ENCODE data around the gene EQTN. TPM values are rescaled to one million over a fixed set of nuclear protein-coding genes. Genes with fewer than 3 reads are reported as not detected.

The EQTN gene
- total and polyA plus RNA-seq, 2 donors (not counting 1 experiment from before 2014, with no cell fraction given) = 0.58 TPM; not detected in 1

DNA sequence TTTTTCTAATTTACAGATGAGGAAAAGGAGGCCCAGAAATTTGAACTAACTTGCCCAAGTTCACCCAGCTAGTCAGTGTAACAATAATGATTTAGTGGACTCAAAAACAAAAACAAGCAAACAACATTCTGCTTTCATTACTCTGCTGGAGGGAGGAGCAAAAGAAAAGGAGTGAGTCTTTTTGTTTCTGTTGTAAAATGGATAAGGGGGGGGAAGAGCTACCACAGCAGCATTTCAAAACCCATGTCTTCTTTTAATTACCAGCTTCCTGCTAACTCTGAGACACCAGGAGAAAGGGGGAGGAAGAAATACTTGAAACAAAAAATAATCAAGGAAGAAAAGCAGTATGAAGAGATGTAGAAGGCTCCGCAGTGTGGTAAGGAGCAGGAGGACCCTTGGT is 39.2 kb upstream of the EQTN start:
- Histone ChIP-seq H3K36me3 (replicated peaks in 1 of 2; ENCODE audit: control extremely low read depth in 1 of 2, control insufficient read depth in 1 of 2, extremely low read depth in 1 of 2, insufficient read depth in 2 of 2, low read length in 1 of 2) (peaks cover 0 to 9% of the 10 kb centered on the region in 2 experiments), H3K9ac (ENCODE audit: low read length) (no peak overlapping the region), H2AFZ (ENCODE audit: insufficient read depth, low read depth, low read length, poor library complexity, severe bottlenecking) (no peak overlapping the region), H3K4me1 (ENCODE audit: control insufficient read depth in 2 of 2, insufficient read depth in 2 of 2, low read length in 2 of 2) (peaks cover 6 to 12% of the 10 kb centered on the region in 2 donors), H3K9me3 (ENCODE audit: control extremely low read depth in 1 of 3, control insufficient read depth in 2 of 3, insufficient read depth in 1 of 3, low read length in 2 of 3) (no peaks in the 10 kb centered on the region), H3K79me2 (ENCODE audit: control insufficient read depth, insufficient read depth, low read length) (peaks cover 11% of the 10 kb centered on the region), H3K27me3 (replicated peaks in 1 of 4; ENCODE audit: control extremely low read depth in 1 of 4, control insufficient read depth in 3 of 4, insufficient read depth in 4 of 4, low read length in 3 of 4) (no peaks in the 10 kb centered on the region), H3K27ac (ENCODE audit: low read length in 2 of 2) (no peak overlapping the region), H3K4me2 (replicated peaks; ENCODE audit: low read depth, low read length, poor library complexity, severe bottlenecking) (no peak overlapping the region), H3K4me3 (ENCODE audit: control extremely low read depth in 1 of 5, extremely low read depth in 1 of 5, insufficient read depth in 1 of 5, low read depth in 2 of 5, low read length in 4 of 5) (no peak overlapping the region), H4K20me1 (ENCODE audit: control insufficient read depth, insufficient read depth, low read length, poor library complexity, severe bottlenecking) (no peaks in the 10 kb centered on the region)
- ChIA-PET POLR2A (no interaction called here), CTCF (interaction anchor here (1.0 to 10.0 kb wide), 4 partner anchors 18 to 211 kb away, joined by 3 to 395 read pairs (median 16); partner anchors contain the start of genes IFNK and MOB3B)
- WGBS (ENCODE audit: insufficient coverage) = 100% methylated on average over 1 of the region's 1 CpG
- DNase-seq (no peak), ATAC-seq (ENCODE audit: low read depth) (no peak)
- no peaks in the 10 kb centered on the region for H3K27me3 Mint-ChIP-seq
- H3K4me3 Mint-ChIP-seq = no peak overlapping the region
- peaks cover 10% of the 10 kb centered on the region for H3K4me1 Mint-ChIP-seq
- TF ChIP-seq, protein P1, sequence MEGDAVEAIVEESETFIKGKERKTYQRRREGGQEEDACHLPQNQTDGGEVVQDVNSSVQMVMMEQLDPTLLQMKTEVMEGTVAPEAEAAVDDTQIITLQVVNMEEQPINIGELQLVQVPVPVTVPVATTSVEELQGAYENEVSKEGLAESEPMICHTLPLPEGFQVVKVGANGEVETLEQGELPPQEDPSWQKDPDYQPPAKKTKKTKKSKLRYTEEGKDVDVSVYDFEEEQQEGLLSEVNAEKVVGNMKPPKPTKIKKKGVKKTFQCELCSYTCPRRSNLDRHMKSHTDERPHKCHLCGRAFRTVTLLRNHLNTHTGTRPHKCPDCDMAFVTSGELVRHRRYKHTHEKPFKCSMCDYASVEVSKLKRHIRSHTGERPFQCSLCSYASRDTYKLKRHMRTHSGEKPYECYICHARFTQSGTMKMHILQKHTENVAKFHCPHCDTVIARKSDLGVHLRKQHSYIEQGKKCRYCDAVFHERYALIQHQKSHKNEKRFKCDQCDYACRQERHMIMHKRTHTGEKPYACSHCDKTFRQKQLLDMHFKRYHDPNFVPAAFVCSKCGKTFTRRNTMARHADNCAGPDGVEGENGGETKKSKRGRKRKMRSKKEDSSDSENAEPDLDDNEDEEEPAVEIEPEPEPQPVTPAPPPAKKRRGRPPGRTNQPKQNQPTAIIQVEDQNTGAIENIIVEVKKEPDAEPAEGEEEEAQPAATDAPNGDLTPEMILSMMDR (IDR thresholded peaks at IDR 0.05) = no peak
- no peak for TF ChIP-seq EZH2 (IDR thresholded peaks at IDR 0.05; ENCODE audit: borderline replicate concordance, insufficient read depth, low read depth, low read length, poor library complexity, severe bottlenecking)
- H3K27ac Mint-ChIP-seq = no peak overlapping the region
- no peaks in the 10 kb centered on the region for H3K9me3 Mint-ChIP-seq (ENCODE audit: insufficient read depth)
- intact Hi-C loops (cut with micrococcal nuclease) = no loop called here

DNA sequence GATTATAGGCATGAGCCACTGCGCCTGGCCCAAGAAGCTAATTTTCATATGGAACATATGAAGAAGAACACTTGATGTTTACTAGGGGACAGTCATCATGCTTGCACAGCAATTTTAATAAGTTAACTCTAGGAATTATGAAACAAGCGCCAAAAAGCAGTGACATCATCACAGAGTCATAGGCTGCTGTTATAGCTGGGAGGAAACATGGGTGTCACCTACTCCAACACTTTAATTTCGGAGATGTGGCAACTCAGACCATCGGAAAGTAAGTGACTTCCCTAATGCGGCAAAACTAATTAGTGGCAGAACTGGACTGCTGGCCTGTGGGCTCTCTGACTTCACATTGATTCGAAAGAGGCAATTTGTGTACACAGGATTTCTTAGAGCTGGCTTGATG is 38.1 kb upstream of the EQTN start:
- H3K4me1 ChIP-seq (ENCODE audit: control insufficient read depth in 2 of 2, insufficient read depth in 2 of 2, low read length in 2 of 2) = peaks cover 6 to 12% of the 10 kb centered on the region in 2 donors
- no peaks in the 10 kb centered on the region for H4K20me1 ChIP-seq (ENCODE audit: control insufficient read depth, insufficient read depth, low read length, poor library complexity, severe bottlenecking)
- H3K4me2 ChIP-seq (replicated peaks; ENCODE audit: low read depth, low read length, poor library complexity, severe bottlenecking) = no peak overlapping the region
- DNase-seq (no peak), ATAC-seq (ENCODE audit: low read depth) (no peak)
- H3K27me3 ChIP-seq (replicated peaks in 1 of 4; ENCODE audit: control extremely low read depth in 1 of 4, control insufficient read depth in 3 of 4, insufficient read depth in 4 of 4, low read length in 3 of 4) = no peaks in the 10 kb centered on the region
- ChIA-PET CTCF (interaction anchor here (1.5 to 10.0 kb wide), 3 partner anchors 53 to 212 kb away, joined by 3 to 395 read pairs (median 30); partner anchors contain the start of genes IFNK and MOB3B), POLR2A (no interaction called here)
- peaks cover 0 to 14% of the 10 kb centered on the region in 2 experiments for H3K36me3 ChIP-seq (replicated peaks in 1 of 2; ENCODE audit: control extremely low read depth in 1 of 2, control insufficient read depth in 1 of 2, extremely low read depth in 1 of 2, insufficient read depth in 2 of 2, low read length in 1 of 2)
- no peaks in the 10 kb centered on the region for H3K9me3 Mint-ChIP-seq (ENCODE audit: insufficient read depth)
- H3K27me3 Mint-ChIP-seq = no peaks in the 10 kb centered on the region
- H3K4me3 Mint-ChIP-seq = no peak overlapping the region
- no peak for TF ChIP-seq EZH2 (IDR thresholded peaks at IDR 0.05; ENCODE audit: borderline replicate concordance, insufficient read depth, low read depth, low read length, poor library complexity, severe bottlenecking)
- TF ChIP-seq, protein P1 (IDR thresholded peaks at IDR 0.05) = no peak
- intact Hi-C loops (cut with micrococcal nuclease) = no loop called here
- H3K27ac ChIP-seq (ENCODE audit: low read length in 2 of 2) = no peak overlapping the region
- WGBS (ENCODE audit: insufficient coverage) = 100% methylated on average over 3 of the region's 6 CpGs
- peaks cover 10% of the 10 kb centered on the region for H3K4me1 Mint-ChIP-seq
- H3K9me3 ChIP-seq (ENCODE audit: control extremely low read depth in 1 of 3, control insufficient read depth in 2 of 3, insufficient read depth in 1 of 3, low read length in 2 of 3) = no peaks in the 10 kb centered on the region
- no peak overlapping the region for H2AFZ ChIP-seq (ENCODE audit: insufficient read depth, low read depth, low read length, poor library complexity, severe bottlenecking)
- H3K9ac ChIP-seq (ENCODE audit: low read length) = no peak overlapping the region
- H3K4me3 ChIP-seq (ENCODE audit: control extremely low read depth in 1 of 5, extremely low read depth in 1 of 5, insufficient read depth in 1 of 5, low read depth in 2 of 5, low read length in 4 of 5) = no peak overlapping the region
- peaks cover 11% of the 10 kb centered on the region for H3K79me2 ChIP-seq (ENCODE audit: control insufficient read depth, insufficient read depth, low read length)
- H3K27ac Mint-ChIP-seq = no peak overlapping the region
